WTC11 (cell line): ENCODE data around the gene TPRG1L.

ENCODE experiments used
- CREB1 ChIP-seq: sonication (generic); formaldehyde crosslinking; IDR thresholded peaks from 2 replicates; pipeline ENCODE4 v1.8.0; 2023; ENCODE audit warnings: mild to moderate bottlenecking, missing genetic modification reagents
- CTCF ChIP-seq: fragments of 200-600 bp; IDR thresholded peaks from 2 replicates; pipeline ENCODE4 v1.8.0; 2022; ENCODE audit warnings: antibody characterized with exemption
- ETV6 ChIP-seq: sonication (generic); formaldehyde crosslinking; IDR thresholded peaks from 2 replicates; pipeline ENCODE4 v1.8.1; 2022; ENCODE audit warnings: mild to moderate bottlenecking, missing genetic modification reagents
- MAX ChIP-seq: sonication (generic); formaldehyde crosslinking; IDR thresholded peaks from 2 replicates; pipeline ENCODE4 v1.8.0; 2022; ENCODE audit warnings: mild to moderate bottlenecking, missing genetic modification reagents
- NFE2L1 ChIP-seq: sonication (generic); formaldehyde crosslinking; IDR thresholded peaks from 2 replicates; pipeline ENCODE4 v1.8.1; 2023; ENCODE audit warnings: missing genetic modification reagents
- NR1H2 ChIP-seq: sonication (generic); formaldehyde crosslinking; IDR thresholded peaks from 2 replicates; pipeline ENCODE4 v1.9.0; 2021; ENCODE audit warnings: mild to moderate bottlenecking, moderate library complexity, missing genetic modification reagents
- OVOL2 ChIP-seq: fragments of 250-450 bp; sonication (Bioruptor Pico); IDR thresholded peaks from 2 replicates; pipeline ENCODE4 v1.9.0; 2021; ENCODE audit warnings: mild to moderate bottlenecking, borderline replicate concordance
- TEAD4 ChIP-seq: sonication (generic); formaldehyde crosslinking; IDR thresholded peaks from 2 replicates; pipeline ENCODE4 v1.8.0; 2022; ENCODE audit warnings: mild to moderate bottlenecking, missing genetic modification reagents
- TP53 ChIP-seq: sonication (generic); formaldehyde crosslinking; IDR thresholded peaks from 2 replicates; pipeline ENCODE4 v1.8.1; 2023; ENCODE audit warnings: mild to moderate bottlenecking, missing genetic modification reagents

GRCh38 chr1:3670823-3671265, 46.0 kb downstream of the TPRG1L start:
- no peak for TF ChIP-seq OVOL2 (CRISPR knock-in tag)
- TF ChIP-seq NR1H2 (CRISPR knock-in tag): no peak
- no peak for TF ChIP-seq CTCF
- no peak for TF ChIP-seq CREB1 (CRISPR knock-in tag)
- no peak for TF ChIP-seq TP53 (CRISPR knock-in tag)
- no peak for TF ChIP-seq TEAD4 (CRISPR knock-in tag)
- no peak for TF ChIP-seq MAX (CRISPR knock-in tag)
- TF ChIP-seq NFE2L1 (CRISPR knock-in tag): no peak
- TF ChIP-seq ETV6 (CRISPR knock-in tag): no peak
